Type B pancreatic cell (in vitro differentiated cells): Measurements from ENCODE around the gene PPRC1. TPM values are rescaled to one million over a fixed set of nuclear protein-coding genes. Genes with fewer than 3 reads are reported as not detected.

Experiments used
- DNase-seq: peaks from one replicate; pipeline ENCODE4 v3.0.0; 2021; ENCODE audit warnings: mixed read lengths; ENCODE audit not compliant: unreplicated experiment; ENCODE audit errors: extremely low spot score
- H3K27ac Mint-ChIP-seq: 2 replicates; pipeline ENCODE4 v1.8.0; 2021; ENCODE audit warnings: mild to moderate bottlenecking, mixed read lengths
- H3K27me3 Mint-ChIP-seq: 2 replicates; pipeline ENCODE4 v1.8.0; 2021; ENCODE audit warnings: mixed read lengths
- H3K36me3 Mint-ChIP-seq: 2 replicates; pipeline ENCODE4 v1.8.0; 2021; ENCODE audit warnings: mixed read lengths
- H3K4me1 Mint-ChIP-seq: one replicate; pipeline ENCODE4 v1.8.0; 2021; ENCODE audit warnings: mixed read lengths; ENCODE audit not compliant: unreplicated experiment
- H3K4me3 Mint-ChIP-seq: 2 replicates; pipeline ENCODE4 v1.8.0; 2021; ENCODE audit warnings: mild to moderate bottlenecking, mixed read lengths
- H3K9me3 Mint-ChIP-seq: 2 replicates; pipeline ENCODE4 v1.8.0; 2021; ENCODE audit warnings: mixed read lengths
- CTCF ChIP-seq: fragments of 200-600 bp; sonication (generic); conservative IDR thresholded peaks from 2 replicates; pipeline ENCODE4 v1.5.0; 2021; ENCODE audit warnings: antibody characterized with exemption, mild to moderate bottlenecking
- total RNA-seq: library from RNA; stranded (reverse); gene quantifications from 2 replicates; pipeline ENCODE4 v1.2.1, GENCODE V29; 2021; ENCODE audit warnings: low replicate concordance

The PPRC1 gene
- total RNA-seq, 1 donor from 2014 or later, result 51.6 TPM

DNA sequence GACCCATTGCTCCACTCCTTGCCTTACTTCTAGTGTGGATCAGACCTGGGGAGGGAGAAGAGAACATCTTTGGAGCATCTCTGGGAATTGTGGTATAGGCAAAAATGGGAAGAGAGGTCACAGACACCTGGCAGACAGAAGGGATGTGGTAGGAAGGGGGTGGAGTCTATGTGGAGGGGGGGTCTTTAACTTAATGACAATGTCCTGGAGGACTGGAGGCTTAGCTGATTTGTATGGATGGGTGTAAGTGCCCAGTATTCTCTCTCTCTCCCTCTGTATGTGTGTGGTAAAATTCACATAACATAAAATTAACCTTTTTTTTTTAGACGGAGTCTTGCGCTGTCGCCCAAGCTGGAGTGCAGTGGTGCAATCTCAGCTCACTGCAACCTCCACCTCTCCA, 9.6 kb upstream of the PPRC1 start:
- no peaks in the 10 kb centered on the region for H3K36me3 Mint-ChIP-seq
- no peaks in the 10 kb centered on the region for H3K27me3 Mint-ChIP-seq
- H3K9me3 Mint-ChIP-seq, result no peaks in the 10 kb centered on the region
- peak overlapping the region; percentile 87 for H3K27ac Mint-ChIP-seq
- H3K4me3 Mint-ChIP-seq, result peak overlapping the region; percentile 31
- H3K4me1 Mint-ChIP-seq, result peaks cover 26% of the 10 kb centered on the region
- no peak for DNase-seq
- TF ChIP-seq CTCF, result no peak

DNA sequence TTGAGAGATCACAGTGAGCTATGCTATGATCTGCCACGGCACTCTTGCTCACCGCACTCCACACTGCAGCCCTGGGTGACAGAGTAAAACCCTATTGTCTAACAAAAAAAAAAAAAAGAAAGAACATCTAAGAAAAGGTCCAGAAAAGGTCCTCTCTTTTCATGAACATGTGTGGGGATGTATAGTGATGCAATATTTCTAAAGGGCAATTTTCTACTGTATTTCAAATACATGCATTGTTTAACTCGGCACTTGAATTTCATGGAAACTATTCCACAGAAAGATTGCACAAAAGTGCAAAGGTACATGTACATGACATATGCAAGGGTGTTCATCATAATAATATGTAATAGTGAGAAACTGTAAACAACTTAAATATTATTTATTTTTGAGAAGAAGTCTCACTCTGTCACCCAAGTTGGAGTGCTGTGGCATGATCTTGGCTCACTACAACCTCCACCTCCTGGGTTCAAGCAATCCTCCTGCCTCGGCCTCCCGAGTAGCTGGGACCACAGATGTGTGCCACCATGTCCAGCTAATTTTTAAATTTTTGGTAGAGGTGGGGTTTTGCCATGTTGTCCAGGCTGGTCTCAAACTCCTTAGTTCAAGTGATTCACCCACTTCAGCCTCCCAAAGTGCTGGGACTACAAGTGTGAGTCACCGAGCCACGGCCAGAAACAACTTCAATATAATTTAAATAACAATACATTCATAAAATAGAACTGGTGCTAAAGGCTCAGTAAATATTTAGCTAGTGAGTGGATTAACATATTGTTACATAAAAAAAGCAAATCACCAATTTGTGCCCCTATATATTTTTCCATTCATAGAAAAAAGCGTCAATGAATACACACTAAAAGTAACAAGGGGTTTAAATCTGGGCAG, 1.3 kb upstream of the PPRC1 start:
- H3K27me3 Mint-ChIP-seq, result peaks cover 3% of the 10 kb centered on the region
- H3K4me1 Mint-ChIP-seq, result peaks cover 17% of the 10 kb centered on the region
- H3K9me3 Mint-ChIP-seq, result no peaks in the 10 kb centered on the region
- peaks cover 8% of the 10 kb centered on the region for H3K36me3 Mint-ChIP-seq
- DNase-seq, result no peak
- H3K4me3 Mint-ChIP-seq, result no peak overlapping the region
- TF ChIP-seq CTCF, result no peak
- H3K27ac Mint-ChIP-seq, result peak overlapping the region; percentile 100

DNA sequence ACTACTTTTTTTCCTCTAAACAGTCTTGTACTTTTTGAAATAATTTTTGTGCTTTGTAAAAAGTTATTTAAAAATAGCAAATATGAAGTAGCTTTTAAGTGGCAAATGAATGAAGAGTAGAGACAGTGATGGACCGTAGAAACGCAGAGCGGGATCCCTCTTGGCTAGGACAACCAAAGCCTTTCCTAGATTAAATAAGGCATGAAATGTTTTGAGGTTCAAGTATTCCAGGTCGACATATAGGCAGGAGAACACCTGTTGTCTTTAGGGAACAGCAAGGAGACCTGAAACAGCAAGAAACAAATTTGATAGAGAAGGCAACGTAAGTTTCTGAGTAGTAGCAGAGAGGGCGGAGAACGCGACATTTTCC, 662 bp upstream of the PPRC1 start:
- TF ChIP-seq CTCF, result no peak
- peak overlapping the region; percentile 99 for H3K4me3 Mint-ChIP-seq
- H3K27ac Mint-ChIP-seq, result peak overlapping the region; percentile 100
- peaks cover 17% of the 10 kb centered on the region for H3K4me1 Mint-ChIP-seq
- peaks cover 8% of the 10 kb centered on the region for H3K36me3 Mint-ChIP-seq
- H3K27me3 Mint-ChIP-seq, result peaks cover 3% of the 10 kb centered on the region
- no peaks in the 10 kb centered on the region for H3K9me3 Mint-ChIP-seq
- no peak for DNase-seq

GRCh38 chr10:102133373-102134195, 744 bp downstream of the PPRC1 start:
- peak overlapping the region; percentile 99 for H3K4me3 Mint-ChIP-seq
- peak; percentile 87 for DNase-seq
- H3K9me3 Mint-ChIP-seq, result no peaks in the 10 kb centered on the region
- peak overlapping the region; percentile 100 for H3K27ac Mint-ChIP-seq
- peaks cover 12% of the 10 kb centered on the region for H3K36me3 Mint-ChIP-seq
- TF ChIP-seq CTCF, result no peak
- H3K27me3 Mint-ChIP-seq, result peaks cover 3% of the 10 kb centered on the region
- H3K4me1 Mint-ChIP-seq, result peaks cover 21% of the 10 kb centered on the region

- no peak for TF ChIP-seq CTCF
- peak overlapping the region; percentile 100 for H3K27ac Mint-ChIP-seq
- peaks cover 3% of the 10 kb centered on the region for H3K27me3 Mint-ChIP-seq
- peaks cover 21% of the 10 kb centered on the region for H3K4me1 Mint-ChIP-seq
- peak overlapping the region; percentile 99 for H3K4me3 Mint-ChIP-seq
- peaks cover 18% of the 10 kb centered on the region for H3K36me3 Mint-ChIP-seq
- no peak for DNase-seq
- H3K9me3 Mint-ChIP-seq, result no peaks in the 10 kb centered on the region
Observed at GRCh38 chr10:102134416-102134815, 1.6 kb downstream of the PPRC1 start.
